GM18498 (cell line): ENCODE measurements around the gene CXCL17.
A peak's percentile ranks its signal among the peaks of the same experiment; 100 is the strongest.

Experiments
- ATAC-seq: cut with Tn5 transposase; IDR thresholded peaks from one replicate; pipeline ENCODE4 v1.9.1; 2021; ENCODE audit warnings: mild to moderate bottlenecking, moderate library complexity; ENCODE audit not compliant: unreplicated experiment

The CXCL17 gene

DNA sequence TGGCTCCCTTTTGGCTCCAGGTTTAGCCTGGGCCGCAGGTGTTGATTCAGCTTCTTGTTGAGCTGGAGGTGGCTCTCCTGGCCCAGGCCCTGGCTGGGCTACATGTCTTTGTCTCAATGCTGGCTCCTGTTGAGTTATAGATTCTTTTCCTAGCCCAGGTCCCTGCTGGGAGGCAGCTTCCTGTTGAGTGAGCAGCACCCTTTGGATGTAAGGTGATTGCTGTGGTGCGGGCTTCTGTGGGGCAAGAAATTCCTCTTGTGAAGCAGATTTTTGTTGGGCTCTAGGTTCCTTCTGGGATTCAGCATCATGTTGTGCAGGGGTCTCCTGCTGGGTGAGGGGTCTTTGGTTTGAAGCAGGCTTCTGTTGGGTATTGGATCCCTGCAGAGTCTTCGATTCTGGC, 16.1 kb downstream of the CXCL17 start:
- no peak for ATAC-seq

DNA sequence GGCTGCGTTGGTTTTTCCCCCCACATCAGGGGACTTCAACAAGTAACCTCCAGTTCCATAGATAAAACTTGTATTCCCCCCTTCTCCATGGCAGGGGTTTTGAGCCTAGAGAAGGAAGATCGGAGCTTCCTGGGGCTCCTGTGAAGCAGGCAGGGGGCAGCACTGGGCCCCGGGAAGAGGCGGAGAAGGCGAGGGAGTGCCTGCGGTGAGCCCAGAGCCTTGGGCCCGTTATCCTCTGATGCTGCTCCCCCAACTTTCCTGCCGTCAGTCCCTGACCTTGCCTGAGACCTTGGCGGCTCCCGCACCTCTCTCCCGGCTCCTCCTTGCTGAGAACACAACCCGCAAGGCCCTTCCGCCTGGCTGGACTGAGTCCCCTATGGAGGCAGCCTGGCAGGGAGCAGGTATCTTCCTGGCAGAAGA, 18.0 kb downstream of the CXCL17 start:
- no peak for ATAC-seq

DNA sequence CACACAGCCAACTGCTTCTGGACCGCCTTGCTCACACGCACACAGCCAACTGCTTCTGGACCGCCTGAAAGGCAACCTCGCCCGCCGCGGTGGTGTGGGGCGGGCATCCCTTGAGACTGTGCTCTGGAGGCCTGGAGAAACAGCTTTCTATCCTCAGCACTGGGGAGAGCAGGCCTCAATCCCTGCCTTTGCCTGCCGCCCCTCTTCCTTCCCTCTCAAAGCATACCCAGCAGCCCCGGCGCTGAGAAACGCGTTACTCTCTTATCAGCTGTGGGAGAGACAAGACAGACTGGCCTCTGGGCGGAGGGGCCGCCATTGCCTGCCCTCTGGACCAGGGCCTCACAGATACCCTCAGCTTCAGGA, 18.4 kb downstream of the CXCL17 start:
- ATAC-seq = no peak

DNA sequence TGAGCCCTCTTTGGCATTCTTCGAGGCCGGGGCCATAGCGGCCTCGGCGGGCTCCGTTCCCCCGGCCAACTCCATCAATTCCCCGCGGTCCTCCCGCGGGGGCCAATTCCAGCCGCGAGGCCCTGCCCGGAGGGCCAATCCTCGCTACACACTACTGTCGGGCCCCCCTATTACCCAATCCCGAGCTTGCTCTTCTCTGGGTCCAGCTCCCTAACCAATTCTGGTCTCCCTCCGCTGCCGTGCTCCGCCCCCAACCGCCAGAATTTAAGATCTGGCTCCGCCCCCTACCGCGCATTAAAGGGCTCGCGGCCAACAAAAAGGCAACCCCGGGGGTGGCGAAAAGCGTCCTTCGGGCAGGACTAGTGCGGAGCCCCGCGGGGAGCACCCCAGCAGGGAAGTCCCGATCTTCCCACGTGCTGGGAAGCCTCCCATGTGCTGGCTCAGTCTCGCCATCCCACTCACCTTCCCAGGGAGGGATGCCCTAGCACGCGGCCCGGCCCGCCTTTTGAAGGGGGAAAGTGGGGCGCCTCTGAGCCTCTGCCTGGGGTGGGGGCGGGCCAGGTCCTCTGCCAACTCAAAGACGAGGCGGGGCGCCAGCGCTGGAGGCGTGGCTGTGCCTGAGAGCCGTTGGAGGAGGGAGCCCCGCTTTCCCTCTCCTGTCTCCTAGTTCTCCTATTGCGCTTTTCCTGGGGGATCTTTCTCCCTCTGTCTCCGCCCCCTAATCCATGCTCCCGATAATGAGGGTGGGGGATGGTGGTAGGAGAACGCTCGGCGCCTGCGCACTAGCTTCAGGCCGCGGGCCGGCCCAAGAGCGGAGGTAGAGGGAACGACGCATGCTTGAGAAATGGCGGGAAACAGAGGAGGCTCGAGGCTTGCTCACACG, 19.0 kb downstream of the CXCL17 start:
- ATAC-seq = peak; percentile 87

DNA sequence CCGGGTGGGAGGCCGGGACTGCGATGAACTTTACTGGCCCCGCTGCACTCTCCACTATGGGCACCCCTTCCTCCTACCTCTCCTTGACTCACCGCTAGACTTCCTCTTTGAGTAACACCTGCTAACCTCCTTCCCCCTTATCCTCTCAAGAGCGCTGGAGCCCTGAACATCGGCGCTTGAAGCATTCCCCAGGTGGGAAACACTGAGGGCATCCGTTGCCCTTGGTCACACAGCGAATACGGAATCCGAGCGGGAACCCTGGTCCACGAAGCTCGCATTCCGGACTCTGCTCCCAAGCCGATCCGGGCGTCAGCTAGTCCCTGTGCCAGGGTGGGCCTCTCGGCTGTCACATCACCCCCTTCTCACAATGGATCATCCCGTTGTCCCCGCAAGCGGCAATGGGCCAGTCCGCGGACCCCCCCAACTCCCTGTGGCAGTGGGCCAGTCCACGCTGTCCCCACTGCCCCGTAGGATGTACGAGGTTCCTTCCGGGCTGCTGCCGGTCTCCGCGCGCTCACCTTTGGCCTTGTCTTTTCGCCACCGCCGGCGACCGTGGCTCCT, 19.8 kb downstream of the CXCL17 start:
- ATAC-seq = peak; percentile 34

DNA sequence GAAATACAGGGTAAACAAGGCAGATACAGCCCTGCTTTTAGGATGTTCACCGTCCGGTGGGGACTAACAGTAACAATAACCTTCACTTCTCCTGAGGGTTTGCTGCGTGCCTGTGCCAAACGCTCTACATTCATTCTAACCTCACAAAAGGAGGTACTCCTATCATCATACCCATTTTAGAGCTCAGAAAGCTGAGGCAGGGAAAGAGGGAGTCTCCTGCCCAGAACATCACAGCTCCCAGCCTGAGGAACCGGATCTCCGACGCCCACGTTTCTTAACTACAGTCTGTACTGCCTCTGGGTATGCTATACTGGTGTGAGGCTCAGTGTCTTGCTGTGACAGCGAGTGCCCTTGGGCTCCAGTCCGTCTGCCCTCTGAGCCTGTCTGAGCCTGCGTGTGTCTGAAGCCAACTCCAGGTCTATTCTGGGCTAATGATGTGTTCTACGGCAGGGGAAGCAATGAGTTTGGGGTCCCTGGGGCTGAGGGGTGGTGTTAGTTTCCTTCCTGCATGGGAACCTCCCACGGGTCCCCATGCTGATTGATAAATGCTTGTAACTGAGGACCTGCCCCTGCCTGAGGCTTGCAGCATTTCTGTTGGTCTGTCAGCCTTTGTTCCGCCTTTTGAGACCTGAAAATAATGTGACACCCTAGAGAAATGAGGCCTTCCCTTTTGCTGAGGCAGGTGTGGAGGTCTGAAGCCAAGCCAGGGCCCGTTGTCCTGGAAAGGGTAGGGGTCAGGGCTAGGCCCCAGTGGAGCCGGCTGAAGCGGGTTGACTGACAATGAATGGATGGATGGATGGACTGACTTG, 20.4 kb downstream of the CXCL17 start:
- ATAC-seq = no peak

DNA sequence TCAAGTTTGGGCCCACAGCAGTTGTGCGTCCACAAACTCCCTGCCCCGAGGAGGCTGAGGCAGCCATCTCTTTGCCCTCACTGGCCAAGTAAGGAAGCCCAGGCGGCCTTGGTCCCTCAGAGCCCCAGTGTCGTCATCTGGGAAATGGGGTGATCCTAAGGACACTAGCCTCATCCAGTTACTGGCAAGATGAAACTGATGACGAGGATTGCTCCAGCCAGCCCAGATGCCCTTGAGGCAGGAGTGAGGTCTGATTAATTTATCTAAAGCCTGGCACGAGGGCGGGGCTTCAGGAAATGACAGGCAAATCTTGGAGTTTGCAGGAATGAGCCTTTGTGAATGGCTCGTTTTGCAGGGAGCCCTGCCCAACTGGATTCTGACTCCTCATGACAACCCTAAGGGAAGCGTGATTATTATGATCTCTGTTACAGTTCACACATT, 21.1 kb downstream of the CXCL17 start:
- ATAC-seq = no peak

DNA sequence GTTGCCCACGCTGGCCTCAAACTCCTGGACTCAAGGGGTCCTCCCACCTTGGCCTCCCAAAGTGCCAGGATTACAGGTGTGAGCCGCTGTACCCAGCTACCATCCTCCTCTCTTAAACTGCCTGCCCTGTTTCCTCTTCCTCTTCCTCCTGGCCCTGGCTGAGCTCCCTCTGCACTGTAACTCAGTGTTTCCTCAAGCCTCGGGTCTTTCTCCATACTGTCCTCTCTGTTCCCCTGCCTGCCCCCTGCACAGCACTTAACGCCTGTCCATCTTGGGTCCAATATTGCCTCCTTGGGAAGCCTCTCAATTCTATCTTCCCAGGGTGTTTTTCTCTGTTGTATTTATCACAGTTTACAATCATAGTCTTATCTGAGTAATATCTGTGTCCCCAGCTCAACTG, 21.6 kb downstream of the CXCL17 start:
- ATAC-seq = no peak

DNA sequence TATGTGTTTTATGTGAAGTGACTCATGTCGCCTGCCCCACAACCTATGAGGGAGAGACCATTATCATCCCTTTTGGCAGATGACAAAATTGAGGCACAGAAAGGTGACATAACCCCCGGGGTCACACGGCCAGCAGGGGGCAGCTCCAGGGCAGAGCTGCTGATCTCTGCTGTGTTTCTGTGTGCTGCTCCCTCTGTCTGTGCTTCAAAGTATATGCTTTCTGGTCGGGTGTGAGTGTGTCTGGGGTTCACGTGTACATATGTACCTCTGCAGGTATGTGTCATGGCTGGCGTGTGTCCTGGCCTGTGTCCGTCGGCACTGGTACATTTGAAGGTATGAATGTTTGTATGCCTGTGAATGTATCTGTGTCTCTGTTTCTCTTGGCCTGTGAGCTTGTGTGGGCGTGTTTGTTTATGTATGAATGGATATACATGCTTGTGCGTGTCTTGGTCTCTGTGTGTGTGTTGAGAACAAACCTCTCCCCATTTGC, 22.6 kb downstream of the CXCL17 start:
- no peak for ATAC-seq

DNA sequence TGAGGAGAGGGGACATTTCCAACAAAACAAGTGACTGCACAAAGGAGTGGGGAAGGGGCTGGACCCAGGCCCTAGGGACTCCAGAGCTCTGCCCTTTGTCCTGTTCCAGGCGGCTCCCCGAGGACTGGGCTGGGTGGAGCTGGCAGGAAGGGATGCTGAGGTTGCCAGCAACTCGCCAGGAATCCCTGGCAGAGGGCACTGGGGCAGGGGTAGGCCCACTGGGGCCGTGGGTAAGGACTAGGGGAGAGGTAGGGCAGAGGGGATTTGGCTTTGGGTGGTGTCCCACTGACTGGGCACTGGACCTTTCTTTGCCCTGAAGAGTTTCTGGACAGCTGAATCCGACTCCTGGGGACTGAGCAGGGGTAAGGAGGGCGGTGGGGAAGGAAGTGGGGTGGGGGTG, 23.4 kb downstream of the CXCL17 start:
- no peak for ATAC-seq

DNA sequence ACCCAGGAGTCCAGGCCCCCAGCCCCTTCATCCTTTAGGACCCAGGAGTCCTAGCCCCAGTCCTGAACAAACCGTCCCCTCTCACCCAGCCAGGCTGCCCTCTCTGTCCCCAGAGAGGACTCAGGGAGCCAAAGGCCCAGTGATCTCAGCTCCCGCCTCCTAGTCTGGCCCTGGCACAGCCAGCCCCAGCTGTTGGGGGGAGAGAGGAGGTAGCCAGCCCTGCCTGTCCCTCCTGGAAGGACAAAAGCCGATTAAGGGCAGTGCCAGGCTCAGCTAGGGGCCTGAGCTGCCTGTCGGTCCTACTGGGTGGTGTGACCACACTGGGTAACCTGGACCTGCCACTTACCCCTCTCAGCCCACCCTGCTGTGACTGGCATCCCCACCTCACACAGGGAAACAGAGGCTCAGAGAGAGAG, 30.1 kb downstream of the CXCL17 start:
- no peak for ATAC-seq

DNA sequence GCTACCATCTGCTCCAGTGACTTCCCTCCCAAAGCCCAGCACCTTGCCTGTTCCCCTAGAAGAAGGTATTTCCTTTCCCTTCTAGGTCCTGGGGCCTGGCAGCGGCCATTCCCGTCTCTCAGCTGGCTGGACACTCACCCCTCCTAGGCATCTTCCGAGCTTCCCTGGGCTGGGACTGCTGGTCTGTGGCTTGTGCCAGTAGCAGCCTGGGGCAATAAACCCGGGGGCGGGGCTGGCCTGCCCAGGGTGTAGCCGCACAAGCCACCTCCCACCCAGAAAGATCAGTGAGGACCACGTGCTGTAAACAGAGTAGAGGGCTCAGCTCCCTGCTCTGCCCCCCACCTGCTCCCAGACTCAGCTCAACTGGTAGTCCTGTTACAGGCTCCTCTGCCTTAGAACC, 30.5 kb downstream of the CXCL17 start:
- ATAC-seq = no peak

DNA sequence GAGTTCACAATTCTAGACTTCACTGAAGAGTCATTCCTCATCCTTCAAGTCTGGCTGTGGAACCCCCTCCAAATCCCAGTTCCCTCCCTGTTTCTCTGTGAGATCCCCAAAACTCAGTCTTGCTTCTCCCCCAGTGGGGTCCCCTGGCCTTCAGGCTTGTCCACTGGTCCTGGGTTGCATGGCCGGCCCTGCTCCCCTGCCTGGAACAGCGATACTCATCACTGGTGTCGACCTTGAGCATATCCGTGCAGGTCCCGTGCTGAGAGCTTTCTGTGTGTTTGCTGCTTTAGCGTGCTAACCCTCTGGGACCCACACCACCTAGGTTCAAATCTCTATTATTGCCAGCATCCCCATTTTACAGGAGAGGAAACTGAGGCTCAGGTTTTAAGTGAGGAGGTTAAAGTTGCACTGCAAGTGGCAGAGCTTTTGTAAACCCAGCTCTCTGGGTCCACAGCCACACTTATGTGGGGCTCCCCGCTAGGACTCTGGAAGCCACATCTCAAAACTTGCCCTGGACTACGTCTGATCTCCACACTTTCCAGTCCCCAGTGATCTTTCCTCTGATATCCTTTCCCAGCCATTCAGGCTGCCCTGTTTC, 31.1 kb downstream of the CXCL17 start:
- no peak for ATAC-seq

DNA sequence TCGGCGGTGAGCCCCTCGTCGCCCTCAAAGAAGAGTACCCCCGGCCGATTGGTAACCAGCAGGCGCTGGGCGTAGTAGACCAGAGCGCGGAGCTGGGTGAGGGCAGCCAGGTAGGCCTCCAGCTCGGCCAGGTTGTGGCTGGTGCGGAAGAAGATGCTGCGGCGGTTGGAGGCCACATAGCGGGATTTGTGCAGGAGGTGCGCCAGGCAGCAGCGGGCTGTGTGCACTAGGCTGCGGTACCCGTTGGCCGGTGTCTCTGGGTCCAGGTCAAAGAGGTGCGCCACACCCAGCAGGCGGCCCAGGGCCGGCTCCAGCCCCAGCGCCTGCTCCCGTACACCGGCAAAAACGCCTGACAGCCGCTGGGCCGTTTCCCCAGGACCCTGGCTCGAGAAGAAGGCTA, 32.4 kb downstream of the CXCL17 start:
- no peak for ATAC-seq

DNA sequence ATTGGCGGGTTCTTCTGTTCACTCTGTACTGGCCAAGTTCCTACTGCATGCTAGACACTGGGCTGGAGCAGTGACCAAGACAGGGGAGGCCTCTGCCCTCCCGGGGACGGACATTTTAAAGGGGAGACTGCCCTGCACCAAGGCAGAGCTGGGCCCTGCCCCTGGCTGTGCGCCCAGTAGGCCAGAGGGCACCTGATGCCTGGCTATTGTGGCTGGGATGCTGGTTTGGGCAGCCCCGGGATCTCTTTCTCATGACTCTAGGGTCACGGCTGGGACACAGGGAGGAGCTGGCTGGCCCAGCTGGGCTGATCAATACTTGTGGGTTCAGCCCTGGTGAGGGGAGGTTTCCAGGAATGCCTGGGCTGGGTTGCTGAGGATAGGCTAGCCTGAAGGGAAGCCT, 33.3 kb downstream of the CXCL17 start:
- ATAC-seq = no peak

DNA sequence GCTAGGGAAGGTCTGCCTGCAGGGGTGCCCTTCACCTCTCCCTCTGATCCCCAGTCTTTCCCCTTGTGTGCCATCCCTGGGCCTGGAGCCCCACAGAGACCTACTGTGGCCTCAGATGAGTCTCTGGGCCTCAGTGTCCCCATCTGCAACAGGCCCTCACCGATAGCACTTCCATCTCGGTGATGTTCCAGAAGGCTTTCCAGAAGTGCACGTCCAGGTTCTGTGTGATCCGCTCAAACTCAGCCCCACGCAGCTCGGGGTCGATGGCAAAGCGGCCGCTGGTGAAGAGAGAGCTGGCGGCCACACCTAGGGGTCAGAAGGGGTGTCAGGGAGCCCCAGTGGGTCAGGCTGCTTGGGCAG, 35.0 kb downstream of the CXCL17 start:
- no peak for ATAC-seq

DNA sequence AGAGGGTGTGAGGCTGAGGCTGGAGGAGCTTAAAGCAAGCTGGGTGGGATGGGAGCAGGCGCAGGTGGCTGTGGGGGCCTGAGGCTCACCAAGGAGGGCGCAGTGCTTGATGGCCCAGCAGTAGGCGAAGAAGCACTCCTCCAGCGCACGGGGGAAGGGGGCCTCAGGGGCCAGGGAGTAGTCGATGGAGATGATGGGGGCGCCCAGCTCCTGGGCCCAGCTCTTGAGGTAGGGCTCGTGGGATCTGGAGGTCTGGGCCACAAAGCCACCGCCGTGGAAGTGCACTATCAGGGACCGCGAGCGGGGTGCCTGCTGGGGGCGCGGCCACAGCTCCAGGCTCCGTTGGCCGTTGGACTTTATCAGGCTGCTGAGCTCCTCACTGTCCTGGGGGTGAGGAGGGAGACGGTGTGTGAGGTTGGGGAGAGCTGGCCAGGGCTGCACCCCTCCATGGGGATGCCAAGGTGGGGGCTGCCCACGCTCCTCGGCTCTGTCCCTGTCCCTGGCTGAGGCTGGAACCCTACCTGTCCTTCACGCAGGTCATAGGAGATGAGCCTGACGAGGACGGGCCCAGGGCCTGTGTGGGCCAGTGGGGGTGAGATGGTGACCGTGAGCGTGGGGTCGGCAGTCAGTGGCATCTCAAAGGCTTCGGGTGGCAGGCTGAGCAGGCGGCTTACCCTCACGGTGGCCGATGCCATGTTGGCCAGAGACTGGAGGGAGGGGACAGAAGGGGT, 35.5 kb downstream of the CXCL17 start:
- ATAC-seq = no peak

DNA sequence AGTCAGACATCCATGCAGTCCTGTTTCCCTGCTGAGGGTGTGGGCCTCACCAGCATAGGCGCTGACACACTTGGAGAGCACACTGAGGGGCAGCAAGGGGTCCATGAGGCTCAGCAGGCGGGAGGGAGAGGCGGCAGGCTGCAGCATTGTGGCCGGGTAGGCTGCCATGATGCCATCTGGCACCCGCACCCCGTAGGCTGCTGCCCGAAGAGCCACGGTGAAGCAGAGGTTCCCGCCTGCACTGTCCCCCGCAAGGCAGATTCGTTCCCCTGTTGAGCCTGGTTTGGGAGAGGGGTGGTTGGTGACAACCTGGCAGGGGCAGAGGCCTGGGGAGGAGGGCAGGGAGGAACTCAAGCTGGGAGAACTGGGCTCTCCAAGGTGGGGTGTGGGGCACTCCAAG, 36.6 kb downstream of the CXCL17 start:
- ATAC-seq = no peak

DNA sequence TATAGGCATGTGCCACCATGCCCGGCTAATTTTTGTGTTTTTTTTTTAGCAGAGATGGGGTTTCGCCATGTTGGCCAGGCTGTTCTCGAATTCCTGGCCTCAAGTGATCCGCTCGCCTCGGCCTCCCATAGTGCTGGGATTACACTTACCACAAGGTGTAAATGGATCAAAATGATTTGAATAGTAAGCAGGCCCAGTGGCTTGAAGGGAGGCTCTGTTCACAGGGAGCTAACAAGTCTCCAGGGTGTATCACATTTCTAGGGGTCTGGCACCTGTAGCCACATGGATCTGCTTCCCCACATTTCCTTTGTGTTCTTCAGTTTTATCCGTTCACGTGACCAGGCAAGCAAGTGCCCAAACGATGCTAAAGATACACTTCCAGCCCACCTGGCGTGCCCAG, 39.2 kb downstream of the CXCL17 start:
- no peak for ATAC-seq

DNA sequence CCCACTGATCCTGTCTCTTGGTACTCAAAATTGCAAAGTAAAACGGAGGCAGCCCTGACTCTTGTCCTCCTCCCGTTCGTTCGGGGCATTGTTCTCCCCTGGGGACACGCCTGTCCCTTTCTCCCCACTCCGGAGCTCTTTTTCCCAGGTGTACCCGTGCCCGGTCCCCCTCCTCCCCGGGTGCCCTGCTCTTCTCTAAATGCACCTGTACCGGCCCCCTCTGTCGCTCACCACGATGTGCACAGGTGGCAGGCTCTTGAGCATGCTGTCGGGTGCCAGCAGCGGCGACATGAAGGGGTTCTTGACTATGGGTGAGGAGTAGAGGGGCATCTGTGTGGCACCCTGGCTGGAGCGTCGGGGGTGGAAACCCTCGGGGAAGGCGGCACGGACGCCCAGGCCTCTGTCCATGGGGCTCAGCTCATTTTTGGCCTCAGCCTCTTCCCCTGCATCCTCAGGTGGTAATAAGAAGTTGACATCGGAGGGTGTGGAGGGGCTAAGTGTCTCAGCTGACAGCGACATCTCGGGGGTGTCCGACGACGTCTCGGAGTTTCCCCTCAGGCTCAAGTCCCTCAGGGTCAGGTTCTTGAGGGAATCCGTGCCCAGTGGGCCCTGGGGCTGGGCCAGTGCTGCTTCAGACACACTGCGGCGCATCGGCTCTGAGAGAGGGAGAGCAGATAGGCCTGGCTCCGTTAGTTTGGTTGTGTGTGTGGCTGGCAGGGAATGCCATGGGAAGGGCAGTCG, 40.2 kb downstream of the CXCL17 start:
- ATAC-seq = no peak
